ENCODE measurements around the gene PAK5. TPM values are rescaled to one million over a fixed set of nuclear protein-coding genes. Genes with fewer than 3 reads are reported as not detected.

PAK5 gene
- total RNA-seq, 1 experiment from 2014 or later: not detected

DNA sequence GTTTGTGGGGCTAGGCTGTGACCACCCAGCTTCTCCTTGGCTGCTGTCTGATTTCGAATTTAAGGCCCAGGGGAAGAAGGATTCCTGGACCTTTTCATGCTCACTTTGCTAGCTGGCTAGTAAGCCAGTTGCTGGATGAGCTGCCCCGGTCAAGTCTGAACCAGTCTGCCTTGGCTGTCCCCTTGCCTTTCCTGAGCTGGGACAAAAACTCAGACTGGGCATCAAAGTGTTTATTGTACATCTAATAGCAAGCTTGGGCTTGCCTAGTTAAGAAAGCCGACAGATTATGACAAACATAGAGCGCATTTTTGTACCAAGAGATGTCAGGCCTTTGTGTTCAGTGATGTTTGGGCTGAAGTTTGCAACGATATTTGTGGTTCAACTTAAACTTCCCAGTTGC is 750 bp upstream of the PAK5 start:
- no peaks in the 10 kb centered on the region for H3K36me3 ChIP-seq (ENCODE audit: insufficient read depth, low read length)
- no peak overlapping the region for H3K4me3 ChIP-seq (ENCODE audit: low read length)
- DNase-seq: no peak
- H3K27ac ChIP-seq (ENCODE audit: low read length): no peak overlapping the region
- H3K4me1 ChIP-seq (ENCODE audit: low read length): no peaks in the 10 kb centered on the region
- no peaks in the 10 kb centered on the region for H3K79me2 ChIP-seq (ENCODE audit: low read length)
- H4K20me1 ChIP-seq (ENCODE audit: insufficient read depth, low read depth, low read length): no peaks in the 10 kb centered on the region
- H3K4me2 ChIP-seq (ENCODE audit: low read depth, low read length, poor library complexity, severe bottlenecking): no peak overlapping the region
- H3K9me3 ChIP-seq (ENCODE audit: low read length): no peaks in the 10 kb centered on the region
- H2AFZ ChIP-seq (ENCODE audit: low read length): no peak overlapping the region
- no peak overlapping the region for H3K9ac ChIP-seq (ENCODE audit: low read length)
- H3K27me3 ChIP-seq (ENCODE audit: low read length): no peaks in the 10 kb centered on the region
- H3K9me2 ChIP-seq (replicated peaks; ENCODE audit: insufficient read depth, low read length): no peaks in the 10 kb centered on the region

DNA sequence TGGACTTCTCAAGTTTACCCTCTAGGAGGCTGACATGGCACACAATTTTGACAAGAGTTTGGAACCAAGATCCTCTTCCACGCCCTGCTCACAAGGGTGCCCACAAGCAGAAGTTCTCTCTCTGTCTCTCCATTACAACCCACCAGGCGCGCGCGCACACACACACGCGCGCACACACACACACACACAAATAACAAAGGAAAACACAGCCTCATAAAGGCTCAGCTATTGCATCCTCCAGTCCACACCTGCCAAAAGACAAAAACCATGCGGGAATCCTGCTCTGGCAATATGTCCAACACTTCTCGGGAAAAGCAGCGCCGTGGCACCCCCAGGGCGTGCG is 870 bp downstream of the PAK5 start:
- H3K9ac ChIP-seq (ENCODE audit: low read length): no peak overlapping the region
- H4K20me1 ChIP-seq (ENCODE audit: insufficient read depth, low read depth, low read length): no peaks in the 10 kb centered on the region
- H3K36me3 ChIP-seq (ENCODE audit: insufficient read depth, low read length): no peaks in the 10 kb centered on the region

GRCh38 chr20:9837634-9838033 is 1.2 kb downstream of the PAK5 start:
- no peaks in the 10 kb centered on the region for H3K9me2 ChIP-seq (replicated peaks; ENCODE audit: insufficient read depth, low read length)
- no peak overlapping the region for H3K4me2 ChIP-seq (ENCODE audit: low read depth, low read length, poor library complexity, severe bottlenecking)
- no peak overlapping the region for H3K27ac ChIP-seq (ENCODE audit: low read length)
- H3K4me1 ChIP-seq (ENCODE audit: low read length): no peaks in the 10 kb centered on the region
- H3K36me3 ChIP-seq (ENCODE audit: insufficient read depth, low read length): no peaks in the 10 kb centered on the region
- DNase-seq: no peak
- H3K9me3 ChIP-seq (ENCODE audit: low read length): no peaks in the 10 kb centered on the region
- H2AFZ ChIP-seq (ENCODE audit: low read length): no peak overlapping the region
- H3K27me3 ChIP-seq (ENCODE audit: low read length): no peaks in the 10 kb centered on the region
- no peaks in the 10 kb centered on the region for H4K20me1 ChIP-seq (ENCODE audit: insufficient read depth, low read depth, low read length)
- no peak overlapping the region for H3K4me3 ChIP-seq (ENCODE audit: low read length)
- no peak overlapping the region for H3K9ac ChIP-seq (ENCODE audit: low read length)
- H3K79me2 ChIP-seq (ENCODE audit: low read length): no peaks in the 10 kb centered on the region

More for the DNA sequence above, 870 bp downstream of the PAK5 start:
- Histone ChIP-seq H2AFZ (ENCODE audit: low read length) (no peak overlapping the region), H3K27ac (ENCODE audit: low read length) (no peak overlapping the region), H3K9me3 (ENCODE audit: low read length) (no peaks in the 10 kb centered on the region), H3K4me1 (ENCODE audit: low read length) (no peaks in the 10 kb centered on the region), H3K4me3 (ENCODE audit: low read length) (no peak overlapping the region), H3K27me3 (ENCODE audit: low read length) (no peaks in the 10 kb centered on the region), H3K79me2 (ENCODE audit: low read length) (no peaks in the 10 kb centered on the region), H3K4me2 (ENCODE audit: low read depth, low read length, poor library complexity, severe bottlenecking) (no peak overlapping the region), H3K9me2 (replicated peaks; ENCODE audit: insufficient read depth, low read length) (no peaks in the 10 kb centered on the region)
- no peak for DNase-seq

DNA sequence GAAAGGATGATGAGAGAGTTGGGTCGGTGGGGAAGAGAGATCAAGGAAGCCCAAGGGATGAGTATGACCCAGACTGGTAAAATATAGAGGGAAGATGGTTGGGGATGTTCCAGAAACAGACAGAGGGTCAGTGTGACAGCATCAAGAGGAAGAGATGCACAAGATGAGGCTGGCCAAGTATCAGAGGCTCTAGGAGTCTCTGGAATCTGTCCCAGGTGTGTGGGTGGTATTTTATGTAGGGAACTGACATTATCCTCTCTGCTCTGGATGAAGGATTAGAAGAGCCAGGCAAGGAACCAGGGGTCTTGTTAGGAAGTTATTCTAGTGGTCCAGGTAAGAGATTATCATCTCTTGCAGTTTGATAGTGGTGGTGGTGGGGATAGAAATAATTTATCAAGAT is 3.6 kb downstream of the PAK5 start:
- no peaks in the 10 kb centered on the region for H3K79me2 ChIP-seq (ENCODE audit: low read length)
- H3K9ac ChIP-seq (ENCODE audit: low read length): no peak overlapping the region
- H3K9me3 ChIP-seq (ENCODE audit: low read length): no peaks in the 10 kb centered on the region
- DNase-seq: no peak
- no peak overlapping the region for H3K4me3 ChIP-seq (ENCODE audit: low read length)
- H3K27ac ChIP-seq (ENCODE audit: low read length): no peak overlapping the region
- H3K9me2 ChIP-seq (replicated peaks; ENCODE audit: insufficient read depth, low read length): no peaks in the 10 kb centered on the region
- H2AFZ ChIP-seq (ENCODE audit: low read length): no peak overlapping the region
- H3K36me3 ChIP-seq (ENCODE audit: insufficient read depth, low read length): no peaks in the 10 kb centered on the region
- no peak overlapping the region for H3K4me2 ChIP-seq (ENCODE audit: low read depth, low read length, poor library complexity, severe bottlenecking)
- H4K20me1 ChIP-seq (ENCODE audit: insufficient read depth, low read depth, low read length): no peaks in the 10 kb centered on the region
- H3K4me1 ChIP-seq (ENCODE audit: low read length): no peaks in the 10 kb centered on the region
- H3K27me3 ChIP-seq (ENCODE audit: low read length): no peaks in the 10 kb centered on the region

GRCh38 chr20:9831032-9831431 is 7.8 kb downstream of the PAK5 start:
- Histone ChIP-seq H2AFZ (ENCODE audit: low read length) (no peak overlapping the region), H3K4me2 (ENCODE audit: low read depth, low read length, poor library complexity, severe bottlenecking) (no peak overlapping the region), H4K20me1 (ENCODE audit: insufficient read depth, low read depth, low read length) (no peaks in the 10 kb centered on the region), H3K9me2 (replicated peaks; ENCODE audit: insufficient read depth, low read length) (no peaks in the 10 kb centered on the region), H3K9ac (ENCODE audit: low read length) (no peak overlapping the region), H3K4me3 (ENCODE audit: low read length) (no peak overlapping the region), H3K79me2 (ENCODE audit: low read length) (no peaks in the 10 kb centered on the region), H3K36me3 (ENCODE audit: insufficient read depth, low read length) (no peaks in the 10 kb centered on the region), H3K27ac (ENCODE audit: low read length) (no peak overlapping the region), H3K9me3 (ENCODE audit: low read length) (no peaks in the 10 kb centered on the region), H3K27me3 (ENCODE audit: low read length) (no peaks in the 10 kb centered on the region), H3K4me1 (ENCODE audit: low read length) (no peaks in the 10 kb centered on the region)
- no peak for DNase-seq

DNA sequence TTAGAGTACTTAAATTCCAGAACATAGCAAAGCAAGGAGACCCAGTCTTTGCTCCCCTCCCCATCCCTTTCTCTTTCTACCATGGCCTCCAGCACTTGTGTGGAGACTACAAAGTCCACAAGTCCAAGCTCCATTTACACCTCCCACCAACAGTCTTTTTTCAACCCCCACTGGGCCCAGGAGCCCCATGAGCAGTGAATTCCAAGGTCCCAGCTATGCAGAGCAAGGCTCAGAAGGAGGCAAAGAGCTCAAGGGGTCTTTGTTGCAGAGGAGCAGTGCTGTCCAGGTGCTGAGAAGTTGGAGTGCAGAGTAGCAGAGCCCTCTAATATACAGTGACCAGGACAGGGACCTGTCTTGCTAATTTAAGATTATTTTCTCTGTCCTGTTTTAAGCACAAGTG is 9.0 kb downstream of the PAK5 start:
- Histone ChIP-seq H3K4me2 (ENCODE audit: low read depth, low read length, poor library complexity, severe bottlenecking) (no peak overlapping the region), H2AFZ (ENCODE audit: low read length) (no peak overlapping the region), H3K27ac (ENCODE audit: low read length) (no peak overlapping the region), H3K9me2 (replicated peaks; ENCODE audit: insufficient read depth, low read length) (no peaks in the 10 kb centered on the region), H3K9ac (ENCODE audit: low read length) (no peak overlapping the region), H3K79me2 (ENCODE audit: low read length) (no peaks in the 10 kb centered on the region), H3K27me3 (ENCODE audit: low read length) (no peaks in the 10 kb centered on the region), H4K20me1 (ENCODE audit: insufficient read depth, low read depth, low read length) (no peaks in the 10 kb centered on the region), H3K36me3 (ENCODE audit: insufficient read depth, low read length) (no peaks in the 10 kb centered on the region), H3K9me3 (ENCODE audit: low read length) (no peaks in the 10 kb centered on the region), H3K4me3 (ENCODE audit: low read length) (no peak overlapping the region), H3K4me1 (ENCODE audit: low read length) (no peaks in the 10 kb centered on the region)
- DNase-seq: no peak

GRCh38 chr20:9817654-9818053 is 21.2 kb downstream of the PAK5 start:
- no peak overlapping the region for H3K4me3 ChIP-seq (ENCODE audit: low read length)
- H3K4me2 ChIP-seq (ENCODE audit: low read depth, low read length, poor library complexity, severe bottlenecking): no peak overlapping the region
- no peak overlapping the region for H3K27ac ChIP-seq (ENCODE audit: low read length)
- no peaks in the 10 kb centered on the region for H3K9me2 ChIP-seq (replicated peaks; ENCODE audit: insufficient read depth, low read length)
- no peak overlapping the region for H3K9ac ChIP-seq (ENCODE audit: low read length)
- no peaks in the 10 kb centered on the region for H4K20me1 ChIP-seq (ENCODE audit: insufficient read depth, low read depth, low read length)
- no peaks in the 10 kb centered on the region for H3K27me3 ChIP-seq (ENCODE audit: low read length)
- H3K36me3 ChIP-seq (ENCODE audit: insufficient read depth, low read length): no peaks in the 10 kb centered on the region
- DNase-seq: no peak
- H3K4me1 ChIP-seq (ENCODE audit: low read length): no peaks in the 10 kb centered on the region
- no peaks in the 10 kb centered on the region for H3K9me3 ChIP-seq (ENCODE audit: low read length)
- no peaks in the 10 kb centered on the region for H3K79me2 ChIP-seq (ENCODE audit: low read length)
- no peak overlapping the region for H2AFZ ChIP-seq (ENCODE audit: low read length)

GRCh38 chr20:9815632-9816031 is 23.2 kb downstream of the PAK5 start:
- no peaks in the 10 kb centered on the region for H3K36me3 ChIP-seq (ENCODE audit: insufficient read depth, low read length)
- no peak overlapping the region for H3K4me2 ChIP-seq (ENCODE audit: low read depth, low read length, poor library complexity, severe bottlenecking)
- no peak overlapping the region for H3K9ac ChIP-seq (ENCODE audit: low read length)
- no peaks in the 10 kb centered on the region for H3K9me2 ChIP-seq (replicated peaks; ENCODE audit: insufficient read depth, low read length)
- no peak overlapping the region for H3K27ac ChIP-seq (ENCODE audit: low read length)
- no peaks in the 10 kb centered on the region for H3K9me3 ChIP-seq (ENCODE audit: low read length)
- no peaks in the 10 kb centered on the region for H3K79me2 ChIP-seq (ENCODE audit: low read length)
- H3K4me1 ChIP-seq (ENCODE audit: low read length): no peaks in the 10 kb centered on the region
- H4K20me1 ChIP-seq (ENCODE audit: insufficient read depth, low read depth, low read length): no peaks in the 10 kb centered on the region
- no peak for DNase-seq
- no peak overlapping the region for H3K4me3 ChIP-seq (ENCODE audit: low read length)
- no peak overlapping the region for H2AFZ ChIP-seq (ENCODE audit: low read length)
- no peaks in the 10 kb centered on the region for H3K27me3 ChIP-seq (ENCODE audit: low read length)

- H3K4me2 ChIP-seq (ENCODE audit: low read depth, low read length, poor library complexity, severe bottlenecking): no peak overlapping the region
- H3K79me2 ChIP-seq (ENCODE audit: low read length): no peaks in the 10 kb centered on the region
- no peak overlapping the region for H3K9ac ChIP-seq (ENCODE audit: low read length)
- H3K27ac ChIP-seq (ENCODE audit: low read length): no peak overlapping the region
- no peaks in the 10 kb centered on the region for H4K20me1 ChIP-seq (ENCODE audit: insufficient read depth, low read depth, low read length)
- no peaks in the 10 kb centered on the region for H3K9me2 ChIP-seq (replicated peaks; ENCODE audit: insufficient read depth, low read length)
- H3K4me1 ChIP-seq (ENCODE audit: low read length): no peaks in the 10 kb centered on the region
- no peak for DNase-seq
- no peaks in the 10 kb centered on the region for H3K36me3 ChIP-seq (ENCODE audit: insufficient read depth, low read length)
- H3K4me3 ChIP-seq (ENCODE audit: low read length): no peak overlapping the region
- no peak overlapping the region for H2AFZ ChIP-seq (ENCODE audit: low read length)
- no peaks in the 10 kb centered on the region for H3K9me3 ChIP-seq (ENCODE audit: low read length)
- H3K27me3 ChIP-seq (ENCODE audit: low read length): no peaks in the 10 kb centered on the region
Observed at GRCh38 chr20:9810738-9811137, 28.1 kb downstream of the PAK5 start.
